ENCODE results near the gene TCHP.

GRCh38 chr12:109878247-109878625 is 21.8 kb upstream of the TCHP start:
- TF ChIP-seq POLR2A (IDR thresholded peaks at IDR 0.05; ENCODE audit: low read length) (no peak), GATA1 (IDR thresholded peaks at IDR 0.05; ENCODE audit: low read depth, low read length) (no peak)
